HPDE6-E6E7 (cell line): ENCODE results near the gene CEPT1.
"Not testable (repeated sequence)": the region's sequence is repeated elsewhere in the genome, so short reads cannot be mapped to it uniquely, and the experiment has no call there.

Experiments used
- DNase-seq: peaks from one replicate; pipeline ENCODE4 v3.0.0; 2011; ENCODE audit warnings: missing footprints; ENCODE audit errors: extremely low spot score

Gene CEPT1

GRCh38 chr1:111139956-111140679 is at the start of gene CEPT1, which contains the start of gene DRAM2:
CEPT1 (plus strand) TSS chr1:111140223; CDS start chr1:111147715, 7,492 bp downstream.
DRAM2 (minus strand) TSS chr1:111140093; CDS start chr1:111131554, 8,539 bp downstream.
- peak; percentile 80 for DNase-seq

- not testable (repeated sequence) for DNase-seq
Observed at GRCh38 chr1:111095421-111095820, 44.6 kb upstream of the CEPT1 start.

- no peak for DNase-seq
Observed at GRCh38 chr1:111097356-111098099, 42.5 kb upstream of the CEPT1 start.

GRCh38 chr1:111099289-111099688 is 40.7 kb upstream of the CEPT1 start:
- DNase-seq = no peak

GRCh38 chr1:111101854-111102642 is 38.0 kb upstream of the CEPT1 start:
- DNase-seq = no peak

- DNase-seq = no peak
Observed at GRCh38 chr1:111104981-111105380, 35.0 kb upstream of the CEPT1 start.

- no peak for DNase-seq
Observed at GRCh38 chr1:111110197-111110899, 29.7 kb upstream of the CEPT1 start.

GRCh38 chr1:111116496-111116895 is 23.5 kb upstream of the CEPT1 start:
- DNase-seq = no peak

GRCh38 chr1:111126354-111126753 is 13.7 kb upstream of the CEPT1 start:
- no peak for DNase-seq

GRCh38 chr1:111127923-111128643 is 11.9 kb upstream of the CEPT1 start:
- no peak for DNase-seq

GRCh38 chr1:111129376-111129775 is 10.6 kb upstream of the CEPT1 start:
- no peak for DNase-seq

- DNase-seq = no peak
Observed at GRCh38 chr1:111131693-111132092, 8.3 kb upstream of the CEPT1 start.

GRCh38 chr1:111133866-111134265 is 6.2 kb upstream of the CEPT1 start:
- no peak for DNase-seq

GRCh38 chr1:111139324-111139955 is 583 bp upstream of the CEPT1 start:
- peak; percentile 33 for DNase-seq

GRCh38 chr1:111140680-111140967 is 601 bp downstream of the CEPT1 start:
- DNase-seq = peak; percentile 66

- DNase-seq = no peak
Observed at GRCh38 chr1:111141245-111142220, 1.5 kb downstream of the CEPT1 start.

GRCh38 chr1:111142356-111142975 is 2.4 kb downstream of the CEPT1 start:
- DNase-seq = no peak

GRCh38 chr1:111145542-111145941 is 5.5 kb downstream of the CEPT1 start:
- DNase-seq = no peak
